Fibroblast of peridontal ligament (primary cell): ENCODE measurements around the gene MAD2L2.

Source experiments
- DNase-seq: peaks from one replicate; pipeline ENCODE4 v3.0.0-alpha.2; 2010; ENCODE audit errors: extremely low read depth

The MAD2L2 gene

GRCh38 chr1:11704691-11705475 is 23.9 kb upstream of the MAD2L2 start:
- DNase-seq = no peak

- no peak for DNase-seq
Observed at GRCh38 chr1:11704194-11704529, 23.2 kb upstream of the MAD2L2 start.

- no peak for DNase-seq
Observed at GRCh38 chr1:11703357-11704193, 22.6 kb upstream of the MAD2L2 start.

GRCh38 chr1:11701981-11702803 is 21.2 kb upstream of the MAD2L2 start:
- DNase-seq = no peak

- no peak for DNase-seq
Observed at GRCh38 chr1:11701551-11701961, 20.6 kb upstream of the MAD2L2 start.

- DNase-seq = no peak
Observed at GRCh38 chr1:11700601-11701467, 19.9 kb upstream of the MAD2L2 start.

GRCh38 chr1:11697893-11698210 is 16.9 kb upstream of the MAD2L2 start:
- DNase-seq = no peak

- DNase-seq = no peak
Observed at GRCh38 chr1:11697188-11697892, 16.4 kb upstream of the MAD2L2 start.

- no peak for DNase-seq
Observed at GRCh38 chr1:11695861-11696260, 14.9 kb upstream of the MAD2L2 start.

- DNase-seq = no peak
Observed at GRCh38 chr1:11693917-11694316, 13.0 kb upstream of the MAD2L2 start.

- DNase-seq = peak; percentile 82
Observed at GRCh38 chr1:11693024-11693590, 12.2 kb upstream of the MAD2L2 start.

GRCh38 chr1:11691928-11692711 is 11.2 kb upstream of the MAD2L2 start:
- no peak for DNase-seq

- DNase-seq = no peak
Observed at GRCh38 chr1:11691302-11691914, 10.5 kb upstream of the MAD2L2 start, which contains the start of gene DRAXIN. DRAXIN (plus strand) TSS chr1:11691710; CDS start chr1:11706259, 14,549 bp downstream.

GRCh38 chr1:11690397-11691301 is 9.7 kb upstream of the MAD2L2 start:
- DNase-seq = no peak

- DNase-seq = no peak
Observed at GRCh38 chr1:11688506-11688905, 7.6 kb upstream of the MAD2L2 start.

- no peak for DNase-seq
Observed at GRCh38 chr1:11685210-11685752, 4.3 kb upstream of the MAD2L2 start.

- DNase-seq = no peak
Observed at GRCh38 chr1:11684070-11684469, 3.1 kb upstream of the MAD2L2 start.

- peak; percentile 31 for DNase-seq
Observed at GRCh38 chr1:11682799-11683198, 1.9 kb upstream of the MAD2L2 start.
